SU-DHL-6 (cell line): ENCODE results near the gene KRTAP10-12.

Experiments
- H2AFZ ChIP-seq: fragments of 200-600 bp; sonication (generic); 2 replicates; pipeline ENCODE4 v1.6.1; 2014; ENCODE audit warnings: low read depth, mild to moderate bottlenecking, moderate library complexity, mixed read lengths, antibody characterized with exemption, low read length; ENCODE audit not compliant: severe bottlenecking
- H3F3A ChIP-seq: fragments of 200-600 bp; shearing (Covaris generic); 2 replicates; pipeline ENCODE4 v1.6.0; 2016; ENCODE audit warnings: antibody characterized with exemption, mild to moderate bottlenecking; ENCODE audit not compliant: insufficient read depth
- H3K27ac ChIP-seq: fragments of 200-600 bp; sonication (generic); 2 replicates; pipeline ENCODE4 v1.5.1; 2016; ENCODE audit warnings: low read depth, mild to moderate bottlenecking, low read length, moderate library complexity, mixed read lengths
- H3K27me3 ChIP-seq: fragments of 200-600 bp; sonication (generic), shearing (Covaris generic); 2 replicates; pipeline ENCODE4 v1.6.0; 2014; ENCODE audit warnings: mild to moderate bottlenecking, low read length
- H3K36me3 ChIP-seq: fragments of 200-600 bp; sonication (generic); 2 replicates; pipeline ENCODE4 v1.6.1; 2014; ENCODE audit warnings: mild to moderate bottlenecking, low read length, mixed read lengths
- H3K4me2 ChIP-seq: fragments of 300-600, 200-600 bp; shearing (Covaris generic), sonication (generic); 2 replicates; pipeline ENCODE4 v1.6.0; 2014; ENCODE audit warnings: low read length, low read depth, mild to moderate bottlenecking; ENCODE audit not compliant: poor library complexity, severe bottlenecking
- H3K4me3 ChIP-seq: fragments of 200-600 bp; sonication (generic); 2 replicates; pipeline ENCODE4 v1.5.1; 2014; ENCODE audit warnings: antibody characterized with exemption, low read length, mild to moderate bottlenecking, mixed read lengths; ENCODE audit not compliant: insufficient read depth, poor library complexity, severe bottlenecking
- H3K79me2 ChIP-seq: fragments of 200-600 bp; sonication (generic); 2 replicates; pipeline ENCODE4 v1.6.1; 2014; ENCODE audit warnings: mild to moderate bottlenecking, low read length, moderate library complexity; ENCODE audit not compliant: insufficient read depth
- H3K9ac ChIP-seq: fragments of 200-600 bp; sonication (generic); 2 replicates; pipeline ENCODE4 v1.7.0; 2014; ENCODE audit warnings: mild to moderate bottlenecking, low read length
- H3K9me2 ChIP-seq: fragments of 200-600 bp; sonication (generic); replicated peaks from 2 replicates; pipeline ENCODE4 v1.6.1; 2014; ENCODE audit warnings: low read length; ENCODE audit not compliant: insufficient read depth
- H3K9me3 ChIP-seq: fragments of 200-600 bp; sonication (generic); 2 replicates; pipeline ENCODE4 v1.6.1; 2014; ENCODE audit warnings: low read length, mixed read lengths; ENCODE audit not compliant: insufficient read depth
- H4K20me1 ChIP-seq: fragments of 200-600 bp; sonication (generic); 2 replicates; pipeline ENCODE4 v1.6.1; 2014; ENCODE audit warnings: low read depth, mild to moderate bottlenecking, antibody characterized with exemption, low read length, moderate library complexity, mixed read lengths
- CTCF ChIP-seq: fragments of 200-600 bp; sonication (generic); IDR thresholded peaks from one replicate; pipeline ENCODE4 v1.5.1; 2017; ENCODE audit warnings: antibody characterized with exemption, mild to moderate bottlenecking, low read length, moderate library complexity; ENCODE audit not compliant: insufficient read depth, poor library complexity, severe bottlenecking
- EZH2phosphoT487 ChIP-seq: fragments of 200-600 bp; sonication (generic), shearing (Covaris generic); conservative IDR thresholded peaks from 2 replicates; pipeline ENCODE4 v1.6.1; 2018; ENCODE audit warnings: mild to moderate bottlenecking, antibody characterized with exemption, low read length, moderate library complexity, mixed read lengths

Gene KRTAP10-12

GRCh38 chr21:44706706-44707581 is 10.0 kb downstream of the KRTAP10-12 start:
- H3K27me3 ChIP-seq: no peaks in the 10 kb centered on the region
- H3K79me2 ChIP-seq: no peaks in the 10 kb centered on the region
- no peaks in the 10 kb centered on the region for H4K20me1 ChIP-seq
- H3K9me2 ChIP-seq: no peaks in the 10 kb centered on the region
- no peaks in the 10 kb centered on the region for H3K36me3 ChIP-seq
- no peak for TF ChIP-seq EZH2phosphoT487
- TF ChIP-seq CTCF: no peak
- H3K4me2 ChIP-seq: no peak overlapping the region
- H3K4me3 ChIP-seq: no peak overlapping the region
- H3K9ac ChIP-seq: no peak overlapping the region
- H3K9me3 ChIP-seq: no peaks in the 10 kb centered on the region
- H2AFZ ChIP-seq: no peak overlapping the region
- H3F3A ChIP-seq: no peaks in the 10 kb centered on the region
- H3K27ac ChIP-seq: no peak overlapping the region

GRCh38 chr21:44708213-44708865 is 11.4 kb downstream of the KRTAP10-12 start:
- Histone ChIP-seq H4K20me1 (no peaks in the 10 kb centered on the region), H3K27me3 (no peaks in the 10 kb centered on the region), H2AFZ (no peak overlapping the region), H3K79me2 (no peaks in the 10 kb centered on the region), H3K9ac (no peak overlapping the region), H3K4me2 (no peak overlapping the region), H3K9me2 (no peaks in the 10 kb centered on the region), H3K9me3 (no peaks in the 10 kb centered on the region), H3F3A (no peaks in the 10 kb centered on the region), H3K36me3 (no peaks in the 10 kb centered on the region), H3K27ac (no peak overlapping the region), H3K4me3 (no peak overlapping the region)
- TF ChIP-seq CTCF (no peak), EZH2phosphoT487 (no peak)

GRCh38 chr21:44708866-44709425 is 12.0 kb downstream of the KRTAP10-12 start:
- Histone ChIP-seq H2AFZ (no peak overlapping the region), H3K9ac (no peak overlapping the region), H3K9me3 (no peaks in the 10 kb centered on the region), H3K27ac (no peak overlapping the region), H3K79me2 (no peaks in the 10 kb centered on the region), H3K27me3 (no peaks in the 10 kb centered on the region), H4K20me1 (no peaks in the 10 kb centered on the region), H3K9me2 (no peaks in the 10 kb centered on the region), H3K4me3 (no peak overlapping the region), H3K4me2 (no peak overlapping the region), H3F3A (no peaks in the 10 kb centered on the region), H3K36me3 (no peaks in the 10 kb centered on the region)
- TF ChIP-seq EZH2phosphoT487: no peak
- no peak for TF ChIP-seq CTCF
